NCI-H2196 (cell line): ENCODE measurements around the gene TEX38.

Source experiments
- DNase-seq: peaks from one replicate; lab custom pipeline; 2025; ENCODE audit not compliant: unreplicated experiment; lab: John Stamatoyannopoulos, UW

Gene TEX38

DNA sequence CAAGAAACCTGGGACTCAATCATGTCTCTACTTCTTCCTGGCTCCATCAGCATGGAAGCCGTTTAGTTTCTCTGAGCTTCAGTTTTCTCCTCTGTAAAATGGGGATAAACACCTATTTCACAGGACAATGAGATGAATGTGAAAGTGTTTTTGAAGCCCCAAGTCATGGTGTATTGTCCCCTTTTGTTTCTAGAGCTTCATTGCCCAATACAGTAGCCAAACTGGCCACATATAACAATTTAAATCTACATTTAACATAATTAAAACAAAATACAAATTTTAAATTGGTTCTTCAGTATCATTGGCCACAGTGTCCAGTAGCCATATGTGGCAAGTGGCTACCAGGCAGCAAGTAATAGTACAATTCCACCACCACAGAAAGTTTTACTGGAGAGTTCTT, 49.5 kb downstream of the TEX38 start:
- no peak for DNase-seq

DNA sequence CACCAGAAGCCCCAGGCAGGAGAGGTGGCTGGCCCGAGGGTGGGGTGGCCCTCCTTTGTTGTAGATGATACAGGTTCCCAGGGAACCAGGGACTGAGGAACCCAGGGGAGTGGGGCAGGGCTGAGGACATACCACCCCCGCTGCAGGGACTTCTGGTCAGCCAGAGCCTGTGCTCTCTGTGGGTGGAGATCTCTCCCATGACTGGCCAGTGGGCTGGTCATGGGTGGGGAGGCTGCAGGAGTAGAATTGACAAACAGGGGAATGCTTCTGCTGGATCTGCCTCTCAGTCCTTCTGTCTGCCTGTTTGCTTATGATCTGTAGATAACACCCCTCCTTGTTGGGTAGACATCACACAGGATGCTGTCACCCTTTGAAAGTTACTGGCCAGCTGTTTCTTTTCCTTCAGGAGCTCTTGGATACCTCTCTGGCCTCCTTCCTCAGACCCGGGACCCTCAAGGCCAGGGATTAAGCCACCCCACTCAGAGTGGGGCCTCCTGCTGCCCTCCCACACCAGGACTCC, 50.1 kb downstream of the TEX38 start:
- no peak for DNase-seq
